Calu3 (cell line): ENCODE measurements around the gene SBF1. TPM values are rescaled to one million over a fixed set of nuclear protein-coding genes. Genes with fewer than 3 reads are reported as not detected.

Experiments used
- BruUV-seq: library from RNA; stranded (reverse); fragments of 400-500 nt; replicated peaks from 2 replicates; lab custom pipeline; 2021; lab: Mats Ljungman, UMichigan
- CTCF ChIA-PET: fragments of 300-600 bp; sonication (Branson Sonifier 250); formaldehyde crosslinking; loops from one replicate; lab custom pipeline; 2022; ENCODE audit warnings: antibody characterized with exemption; lab: Charles Lee
- DNase-seq: peaks from one replicate; pipeline ENCODE4 v3.0.0; 2022
- H3K27ac Mint-ChIP-seq: one replicate; pipeline ENCODE4 v1.8.0; 2022; ENCODE audit warnings: mixed read lengths; ENCODE audit not compliant: unreplicated experiment
- H3K27me3 Mint-ChIP-seq: one replicate; pipeline ENCODE4 v1.8.0; 2022; ENCODE audit warnings: mixed read lengths; ENCODE audit not compliant: unreplicated experiment
- H3K36me3 Mint-ChIP-seq: one replicate; pipeline ENCODE4 v1.8.0; 2022; ENCODE audit warnings: mild to moderate bottlenecking, moderate library complexity, mixed read lengths; ENCODE audit not compliant: insufficient read depth, unreplicated experiment
- H3K4me1 Mint-ChIP-seq: one replicate; pipeline ENCODE4 v1.8.0; 2022; ENCODE audit warnings: mild to moderate bottlenecking, low read depth, mixed read lengths; ENCODE audit not compliant: unreplicated experiment
- H3K4me3 Mint-ChIP-seq: one replicate; pipeline ENCODE4 v1.8.0; 2022; ENCODE audit warnings: mild to moderate bottlenecking, low read depth, moderate library complexity, mixed read lengths; ENCODE audit not compliant: unreplicated experiment
- H3K9me3 Mint-ChIP-seq: one replicate; pipeline ENCODE4 v1.8.0; 2022; ENCODE audit warnings: low read depth, mixed read lengths; ENCODE audit not compliant: unreplicated experiment
- CTCF ChIP-seq: fragments of 200-600 bp; IDR thresholded peaks from one replicate; pipeline ENCODE4 v1.8.0; 2022; ENCODE audit warnings: antibody characterized with exemption; ENCODE audit not compliant: unreplicated experiment
- intact Hi-C: fragments of 100-400 bp; cut with micrococcal nuclease; formaldehyde crosslinking; loops from one replicate; pipeline ENCODE4 v1.10.0; 2022; ENCODE audit not compliant: unreplicated experiment
- total RNA-seq: library from RNA; stranded (reverse); gene quantifications from 2 replicates; pipeline ENCODE4 v1.2.3, GENCODE V29; 2022

The SBF1 gene
- total RNA-seq, 1 experiment from 2014 or later = 104 TPM

GRCh38 chr22:50422046-50422445 is 52.8 kb downstream of the SBF1 start:
- Mint-ChIP-seq H3K36me3 (peaks cover 30% of the 10 kb centered on the region), H3K4me1 (no peaks in the 10 kb centered on the region), H3K27me3 (no peaks in the 10 kb centered on the region), H3K27ac (no peak overlapping the region), H3K9me3 (no peaks in the 10 kb centered on the region), H3K4me3 (no peak overlapping the region)
- CTCF ChIA-PET = no interaction called here
- intact Hi-C loops = no loop called here
- BruUV-seq = no TSS peak
- TF ChIP-seq CTCF = no peak
- DNase-seq = no peak

- BruUV-seq = no TSS peak
- TF ChIP-seq CTCF = no peak
Observed at GRCh38 chr22:50420581-50420980, 54.3 kb downstream of the SBF1 start.

GRCh38 chr22:50420015-50420414 is 54.8 kb downstream of the SBF1 start:
- Mint-ChIP-seq H3K4me1 (no peaks in the 10 kb centered on the region), H3K9me3 (no peaks in the 10 kb centered on the region), H3K27me3 (no peaks in the 10 kb centered on the region), H3K36me3 (peaks cover 41% of the 10 kb centered on the region), H3K4me3 (no peak overlapping the region), H3K27ac (no peak overlapping the region)
- BruUV-seq = no TSS peak
- intact Hi-C loops = no loop called here
- no peak for TF ChIP-seq CTCF
- CTCF ChIA-PET = no interaction called here
- DNase-seq = no peak

More at GRCh38 chr22:50420581-50420980, 54.3 kb downstream of the SBF1 start:
- H3K27me3 Mint-ChIP-seq = no peaks in the 10 kb centered on the region
- peaks cover 37% of the 10 kb centered on the region for H3K36me3 Mint-ChIP-seq
- CTCF ChIA-PET = no interaction called here
- no peak overlapping the region for H3K27ac Mint-ChIP-seq
- DNase-seq = no peak
- H3K9me3 Mint-ChIP-seq = no peaks in the 10 kb centered on the region
- intact Hi-C loops = no loop called here
- H3K4me1 Mint-ChIP-seq = no peaks in the 10 kb centered on the region
- no peak overlapping the region for H3K4me3 Mint-ChIP-seq

GRCh38 chr22:50419116-50419515 is 55.7 kb downstream of the SBF1 start:
- peaks cover 40% of the 10 kb centered on the region for H3K36me3 Mint-ChIP-seq
- CTCF ChIA-PET = interaction anchor here (0.5 kb wide), 1 partner anchor 77 kb away, joined by 8 read pairs; no protein-coding TSS in a partner anchor
- no TSS peak for BruUV-seq
- H3K27ac Mint-ChIP-seq = no peak overlapping the region
- H3K9me3 Mint-ChIP-seq = no peaks in the 10 kb centered on the region
- H3K4me3 Mint-ChIP-seq = no peak overlapping the region
- no peaks in the 10 kb centered on the region for H3K27me3 Mint-ChIP-seq
- no peak for DNase-seq
- no peaks in the 10 kb centered on the region for H3K4me1 Mint-ChIP-seq
- intact Hi-C loops = no loop called here
- no peak for TF ChIP-seq CTCF
